GM12892 (cell line): Measurements from ENCODE around the gene CLASRP.

Experiments
- POLR2A ChIP-seq: IDR thresholded peaks from 2 replicates; pipeline ENCODE4 v1.6.1; 2011; ENCODE audit warnings: low read depth, low read length, control low read depth
- POLR2AphosphoS5 ChIP-seq: IDR thresholded peaks from 2 replicates; pipeline ENCODE4 v1.6.1; 2011; ENCODE audit warnings: low read depth, low read length, control low read depth
- TAF1 ChIP-seq: IDR thresholded peaks from 2 replicates; pipeline ENCODE4 v1.6.1; 2011; ENCODE audit warnings: low read depth, mild to moderate bottlenecking, control low read depth, low read length, borderline replicate concordance

- TF ChIP-seq POLR2A (no peak), POLR2AphosphoS5 (no peak), TAF1 (no peak)
Measured at GRCh38 chr19:45103508-45104319, 64.9 kb downstream of the CLASRP start.
